ENCODE measurements around the gene CRB3. TPM values are rescaled to one million over a fixed set of nuclear protein-coding genes. Genes with fewer than 3 reads are reported as not detected.

Gene CRB3
- total RNA-seq, 1 experiment from 2014 or later: not detected

GRCh38 chr19:6470173-6470572 lies 6.1 kb downstream of the CRB3 start:
- POLR2A ChIA-PET (ENCODE audit: low non-redundant PET): no interaction called here
- no peaks in the 10 kb centered on the region for H3K9me3 ChIP-seq (ENCODE audit: low read depth, low read length, poor library complexity, severe bottlenecking)
- CTCF ChIA-PET: no interaction called here
- BruUV-seq (replicated peaks): no TSS peak
- intact Hi-C loops (cut with micrococcal nuclease; ENCODE audit: unreplicated experiment): no loop called here
- no peak overlapping the region for H3K27ac ChIP-seq (ENCODE audit: low read depth, low read length, poor library complexity, severe bottlenecking)
- H3K36me3 ChIP-seq (ENCODE audit: insufficient read depth, low read length, poor library complexity, severe bottlenecking): no peaks in the 10 kb centered on the region
- TF ChIP-seq EZH2 (IDR thresholded peaks at IDR 0.05; ENCODE audit: borderline replicate concordance, low read depth, low read length, poor library complexity, severe bottlenecking) (no peak), CTCF (conservative IDR thresholded peaks at IDR 0.05; ENCODE audit: low read depth, low read length) (no peak)
- no peak for DNase-seq (ENCODE audit: low spot score)
- H3K4me3 ChIP-seq (ENCODE audit: low read depth, low read length, poor library complexity, severe bottlenecking): no peak overlapping the region
- peaks cover 4% of the 10 kb centered on the region for H3K27me3 ChIP-seq (replicated peaks; ENCODE audit: insufficient read depth, low read depth, low read length, poor library complexity)
- H3K4me1 ChIP-seq (ENCODE audit: insufficient read depth, low read length, poor library complexity, severe bottlenecking): no peaks in the 10 kb centered on the region

GRCh38 chr19:6471076-6471475 lies 7.0 kb downstream of the CRB3 start:
- no peak for DNase-seq (ENCODE audit: low spot score)
- intact Hi-C loops (cut with micrococcal nuclease; ENCODE audit: unreplicated experiment): no loop called here
- no peaks in the 10 kb centered on the region for H3K36me3 ChIP-seq (ENCODE audit: insufficient read depth, low read length, poor library complexity, severe bottlenecking)

DNA sequence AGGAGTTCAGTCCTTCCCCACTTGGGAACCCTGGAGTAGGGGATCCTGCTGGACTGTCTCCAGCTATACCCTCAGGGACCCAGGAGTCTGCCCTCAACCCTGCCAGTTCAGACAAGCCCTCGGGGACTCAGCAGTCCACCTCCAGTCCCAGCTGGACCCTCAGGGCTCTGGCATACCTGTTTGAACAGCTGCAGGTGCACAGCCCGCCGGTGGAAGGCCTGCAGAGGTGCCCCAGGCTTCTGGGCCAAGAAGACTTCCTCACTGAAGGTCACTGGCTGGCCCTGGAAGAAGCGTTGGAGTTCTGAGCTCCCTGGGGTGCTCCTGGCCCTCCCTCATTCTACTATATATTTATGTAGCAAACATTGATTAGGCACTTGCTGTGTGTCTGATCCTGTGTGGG lies 8.6 kb downstream of the CRB3 start:
- no peaks in the 10 kb centered on the region for H3K9me3 ChIP-seq (ENCODE audit: low read depth, low read length, poor library complexity, severe bottlenecking)
- no peak overlapping the region for H3K4me3 ChIP-seq (ENCODE audit: low read depth, low read length, poor library complexity, severe bottlenecking)
- intact Hi-C loops (cut with micrococcal nuclease; ENCODE audit: unreplicated experiment): no loop called here
- ChIA-PET CTCF (no interaction called here), POLR2A (ENCODE audit: low non-redundant PET) (no interaction called here)
- H3K27me3 ChIP-seq (replicated peaks; ENCODE audit: insufficient read depth, low read depth, low read length, poor library complexity): peaks cover 4% of the 10 kb centered on the region
- H3K27ac ChIP-seq (ENCODE audit: low read depth, low read length, poor library complexity, severe bottlenecking): no peak overlapping the region
- H3K36me3 ChIP-seq (ENCODE audit: insufficient read depth, low read length, poor library complexity, severe bottlenecking): no peaks in the 10 kb centered on the region
- TF ChIP-seq EZH2 (IDR thresholded peaks at IDR 0.05; ENCODE audit: borderline replicate concordance, low read depth, low read length, poor library complexity, severe bottlenecking) (no peak), CTCF (conservative IDR thresholded peaks at IDR 0.05; ENCODE audit: low read depth, low read length) (no peak)
- peaks cover 5% of the 10 kb centered on the region for H3K4me1 ChIP-seq (ENCODE audit: insufficient read depth, low read length, poor library complexity, severe bottlenecking)
- no peak for DNase-seq (ENCODE audit: low spot score)
- BruUV-seq (replicated peaks): no TSS peak

More at GRCh38 chr19:6471076-6471475, 7.0 kb downstream of the CRB3 start:
- Histone ChIP-seq H3K4me1 (ENCODE audit: insufficient read depth, low read length, poor library complexity, severe bottlenecking) (peaks cover 5% of the 10 kb centered on the region), H3K27ac (ENCODE audit: low read depth, low read length, poor library complexity, severe bottlenecking) (no peak overlapping the region), H3K9me3 (ENCODE audit: low read depth, low read length, poor library complexity, severe bottlenecking) (no peaks in the 10 kb centered on the region), H3K4me3 (ENCODE audit: low read depth, low read length, poor library complexity, severe bottlenecking) (no peak overlapping the region), H3K27me3 (replicated peaks; ENCODE audit: insufficient read depth, low read depth, low read length, poor library complexity) (peaks cover 4% of the 10 kb centered on the region)
- POLR2A ChIA-PET (ENCODE audit: low non-redundant PET): no interaction called here
- CTCF ChIA-PET: interaction anchor here (0.5 kb wide), 1 partner anchor 1558 kb away, joined by 7 read pairs; no protein-coding TSS in a partner anchor
- BruUV-seq (replicated peaks): no TSS peak
- TF ChIP-seq EZH2 (IDR thresholded peaks at IDR 0.05; ENCODE audit: borderline replicate concordance, low read depth, low read length, poor library complexity, severe bottlenecking) (no peak), CTCF (conservative IDR thresholded peaks at IDR 0.05; ENCODE audit: low read depth, low read length) (no peak)

All from A673 (cell line).